GM12875 (cell line): ENCODE measurements around the gene VSTM4.

ENCODE experiments used
- H3K4me3 ChIP-seq: one replicate; pipeline ENCODE4 v1.5.1; 2011; ENCODE audit warnings: low read depth, low read length, control low read depth
- TF ChIP-seq, protein P1 (sequence below): IDR thresholded peaks from 2 replicates; pipeline ENCODE4 v1.5.1; 2011; ENCODE audit warnings: low read depth, mild to moderate bottlenecking, control low read depth, inconsistent platforms, low read length, moderate library complexity, borderline replicate concordance; ENCODE audit not compliant: insufficient read depth

Gene VSTM4

DNA sequence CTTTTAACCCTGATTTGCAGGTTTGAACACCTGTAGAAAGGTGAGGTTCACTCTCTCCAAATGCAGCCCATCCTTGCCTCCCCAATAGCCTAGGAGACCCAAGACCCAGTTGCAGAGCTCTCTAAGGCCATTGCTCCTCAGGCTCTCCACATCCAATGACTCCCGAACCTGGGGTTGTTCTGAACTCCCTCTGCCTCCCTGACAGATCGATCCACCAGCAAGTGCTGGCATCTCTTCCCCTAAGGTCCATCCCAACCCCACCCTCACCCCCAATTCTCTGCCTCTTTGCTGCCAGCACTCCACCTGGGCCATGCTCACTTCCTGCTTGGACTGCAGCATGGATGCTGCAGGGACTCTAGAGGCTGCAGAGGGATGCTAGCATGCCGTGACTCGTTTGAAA lies 37.8 kb upstream of the VSTM4 start:
- H3K4me3 ChIP-seq: no peak overlapping the region
- TF ChIP-seq, protein P1, sequence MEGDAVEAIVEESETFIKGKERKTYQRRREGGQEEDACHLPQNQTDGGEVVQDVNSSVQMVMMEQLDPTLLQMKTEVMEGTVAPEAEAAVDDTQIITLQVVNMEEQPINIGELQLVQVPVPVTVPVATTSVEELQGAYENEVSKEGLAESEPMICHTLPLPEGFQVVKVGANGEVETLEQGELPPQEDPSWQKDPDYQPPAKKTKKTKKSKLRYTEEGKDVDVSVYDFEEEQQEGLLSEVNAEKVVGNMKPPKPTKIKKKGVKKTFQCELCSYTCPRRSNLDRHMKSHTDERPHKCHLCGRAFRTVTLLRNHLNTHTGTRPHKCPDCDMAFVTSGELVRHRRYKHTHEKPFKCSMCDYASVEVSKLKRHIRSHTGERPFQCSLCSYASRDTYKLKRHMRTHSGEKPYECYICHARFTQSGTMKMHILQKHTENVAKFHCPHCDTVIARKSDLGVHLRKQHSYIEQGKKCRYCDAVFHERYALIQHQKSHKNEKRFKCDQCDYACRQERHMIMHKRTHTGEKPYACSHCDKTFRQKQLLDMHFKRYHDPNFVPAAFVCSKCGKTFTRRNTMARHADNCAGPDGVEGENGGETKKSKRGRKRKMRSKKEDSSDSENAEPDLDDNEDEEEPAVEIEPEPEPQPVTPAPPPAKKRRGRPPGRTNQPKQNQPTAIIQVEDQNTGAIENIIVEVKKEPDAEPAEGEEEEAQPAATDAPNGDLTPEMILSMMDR: no peak

DNA sequence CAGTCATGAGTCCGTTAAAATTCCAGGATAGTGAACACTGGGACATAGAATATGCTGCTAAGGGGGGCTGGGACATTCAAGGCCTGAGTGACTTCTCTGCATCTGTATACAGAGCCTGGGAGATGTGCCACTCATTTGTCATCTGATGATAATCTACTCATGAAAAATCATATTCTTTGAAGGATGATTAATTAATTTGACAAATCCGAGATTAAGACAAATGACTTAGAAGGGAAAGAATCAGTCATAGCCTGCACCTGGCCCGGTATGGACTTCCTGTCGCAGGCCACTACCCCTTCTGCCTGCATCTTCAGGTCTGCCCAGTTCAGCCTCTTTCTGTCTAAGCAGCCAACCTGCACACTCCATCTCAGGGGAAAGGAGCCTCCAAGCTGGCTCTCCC lies 37.3 kb upstream of the VSTM4 start:
- no peak overlapping the region for H3K4me3 ChIP-seq
- TF ChIP-seq, protein P1: no peak

DNA sequence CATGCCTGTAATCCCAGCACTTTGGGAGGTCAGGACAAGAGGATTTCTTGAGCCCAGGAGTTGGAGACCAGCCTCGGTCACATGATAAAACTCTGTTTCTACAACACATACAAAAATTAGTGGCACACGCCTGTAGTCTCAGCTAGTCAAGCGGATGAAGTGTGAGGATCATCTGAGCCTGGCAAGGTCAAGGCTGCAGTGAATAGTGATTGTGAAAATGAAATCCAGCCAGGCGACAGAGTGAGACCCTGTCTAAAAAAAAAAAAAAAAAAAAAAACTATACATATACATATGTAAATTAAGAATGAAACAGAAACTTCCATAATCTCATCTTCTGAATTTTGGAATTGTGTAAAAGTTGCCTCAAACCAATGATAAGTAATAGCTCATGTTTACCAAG lies 36.7 kb upstream of the VSTM4 start:
- TF ChIP-seq, protein P1: no peak
- no peak overlapping the region for H3K4me3 ChIP-seq

DNA sequence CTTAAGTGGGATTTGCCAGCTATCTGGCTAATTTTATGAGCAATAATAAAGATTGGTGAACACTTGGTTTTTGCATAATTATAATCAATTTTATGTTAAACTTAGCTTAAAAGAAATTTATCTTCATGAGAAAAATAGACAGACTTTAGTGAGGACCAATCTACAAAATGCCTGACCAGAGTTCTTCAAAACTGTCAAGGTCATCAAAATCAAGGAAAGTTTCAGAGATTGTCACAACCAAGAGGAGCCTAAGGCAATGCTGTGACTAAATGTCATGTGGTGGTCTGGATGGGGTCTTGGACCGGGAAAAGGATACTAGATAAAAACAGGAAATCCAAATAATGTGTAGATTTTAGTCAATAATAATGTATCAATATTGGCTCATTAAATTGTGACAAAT lies 36.2 kb upstream of the VSTM4 start:
- no peak overlapping the region for H3K4me3 ChIP-seq
- TF ChIP-seq, protein P1: no peak

DNA sequence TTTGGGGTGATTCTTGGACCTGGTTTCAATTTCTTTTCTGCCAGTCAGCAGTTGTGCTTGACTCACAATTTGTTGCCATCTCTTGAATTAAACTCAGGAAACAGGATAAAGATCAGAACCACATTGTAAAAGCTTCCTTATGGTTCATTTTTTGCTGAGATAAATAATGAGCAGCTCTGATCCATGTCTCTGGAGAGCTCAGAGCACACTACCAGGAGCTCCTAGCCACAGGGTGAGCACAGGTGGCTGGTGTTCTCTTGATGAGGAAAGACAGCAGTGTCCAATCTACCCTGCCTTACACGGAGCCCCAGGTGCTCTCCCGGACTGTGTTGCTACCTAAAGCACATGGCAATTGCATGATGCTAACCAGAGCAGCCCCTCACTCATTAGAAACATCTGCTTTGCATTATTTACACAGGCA lies 35.7 kb upstream of the VSTM4 start:
- TF ChIP-seq, protein P1: no peak
- H3K4me3 ChIP-seq: no peak overlapping the region

DNA sequence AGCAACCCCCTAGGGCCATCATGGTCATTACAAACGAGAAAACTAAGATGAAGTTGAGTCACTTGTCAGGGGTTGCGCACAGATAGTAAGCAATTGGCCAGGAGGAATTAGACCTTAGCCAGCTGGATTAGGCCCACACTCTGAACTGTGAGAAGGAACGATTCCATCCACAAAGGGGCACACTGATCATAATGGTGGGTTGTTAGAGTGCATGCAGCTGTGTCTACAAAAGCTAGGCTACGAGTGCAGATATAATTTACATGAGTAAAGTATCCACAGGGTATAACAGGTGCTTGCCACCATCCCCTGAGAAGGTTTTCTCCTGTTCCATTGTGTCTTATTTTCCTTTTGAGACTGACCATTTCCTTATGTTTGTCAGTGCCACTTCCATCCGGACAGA lies 35.1 kb upstream of the VSTM4 start:
- TF ChIP-seq, protein P1: no peak
- no peak overlapping the region for H3K4me3 ChIP-seq

DNA sequence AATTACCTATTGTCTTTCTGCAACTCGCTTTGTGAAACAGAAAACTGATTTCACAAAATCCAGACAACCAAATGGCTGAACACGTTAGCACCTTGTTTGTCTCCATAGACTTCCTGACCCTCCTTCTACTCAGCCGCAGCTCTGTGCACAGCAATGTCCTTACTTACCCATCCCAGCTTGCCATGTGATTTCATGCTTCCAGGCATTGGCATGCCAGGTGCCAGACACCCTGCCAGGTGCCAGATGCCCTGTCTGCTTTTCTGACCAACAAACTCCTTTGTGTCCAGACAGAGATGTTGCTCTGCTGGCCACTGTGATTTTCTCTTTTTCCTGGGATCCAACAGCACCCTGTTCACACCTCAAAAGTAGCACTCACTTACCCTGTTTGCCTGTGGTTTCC lies 34.6 kb upstream of the VSTM4 start:
- TF ChIP-seq, protein P1: no peak
- no peak overlapping the region for H3K4me3 ChIP-seq
